Measurements from ENCODE around the gene PCED1A. TPM values are rescaled to one million over a fixed set of nuclear protein-coding genes. Genes with fewer than 3 reads are reported as not detected.
A peak's percentile ranks its signal among the peaks of the same experiment; 100 is the strongest.

PCED1A gene
- total RNA-seq, 1 donor from 2014 or later, result 44.3 TPM

DNA sequence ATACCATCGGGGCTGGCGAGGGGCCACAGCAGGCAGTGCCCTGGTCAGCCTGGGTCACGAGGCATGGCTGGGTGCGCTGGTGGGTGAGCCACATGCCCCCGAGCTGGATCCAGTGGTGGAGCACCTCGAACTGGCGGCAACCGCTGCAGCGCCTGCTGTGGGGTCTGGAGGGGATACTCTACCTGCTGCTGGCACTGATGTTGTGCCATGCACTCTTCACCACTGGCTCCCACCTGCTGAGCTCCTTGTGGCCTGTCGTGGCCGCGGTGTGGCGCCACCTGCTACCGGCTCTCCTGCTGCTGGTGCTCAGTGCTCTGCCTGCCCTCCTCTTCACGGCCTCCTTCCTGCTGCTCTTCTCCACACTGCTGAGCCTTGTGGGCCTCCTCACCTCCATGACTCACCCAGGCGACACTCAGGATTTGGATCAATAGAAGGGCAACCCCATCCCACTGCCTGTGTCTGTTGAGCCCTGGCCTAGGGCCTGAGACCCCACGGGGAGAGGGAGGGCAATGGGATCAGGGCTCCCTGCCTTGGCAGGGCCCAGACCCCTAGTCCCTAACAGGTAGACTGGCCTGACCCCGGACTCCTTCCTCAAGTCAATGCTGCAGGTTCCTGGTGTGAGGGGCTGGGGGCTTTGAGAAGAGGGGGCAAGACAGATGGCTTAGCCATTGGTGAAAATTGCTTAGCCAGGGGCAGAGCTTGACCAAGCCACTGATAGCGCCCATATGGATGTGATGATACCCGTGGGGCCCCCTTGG lies 23.7 kb downstream of the PCED1A start:
- Histone ChIP-seq H3K27me3 (peaks cover 32% of the 10 kb centered on the region), H3K27ac (no peak overlapping the region), H3K4me3 (no peak overlapping the region), H3K36me3 (no peaks in the 10 kb centered on the region), H3K4me1 (no peaks in the 10 kb centered on the region), H3K9me3 (no peaks in the 10 kb centered on the region)
- TF ChIP-seq, protein P1, sequence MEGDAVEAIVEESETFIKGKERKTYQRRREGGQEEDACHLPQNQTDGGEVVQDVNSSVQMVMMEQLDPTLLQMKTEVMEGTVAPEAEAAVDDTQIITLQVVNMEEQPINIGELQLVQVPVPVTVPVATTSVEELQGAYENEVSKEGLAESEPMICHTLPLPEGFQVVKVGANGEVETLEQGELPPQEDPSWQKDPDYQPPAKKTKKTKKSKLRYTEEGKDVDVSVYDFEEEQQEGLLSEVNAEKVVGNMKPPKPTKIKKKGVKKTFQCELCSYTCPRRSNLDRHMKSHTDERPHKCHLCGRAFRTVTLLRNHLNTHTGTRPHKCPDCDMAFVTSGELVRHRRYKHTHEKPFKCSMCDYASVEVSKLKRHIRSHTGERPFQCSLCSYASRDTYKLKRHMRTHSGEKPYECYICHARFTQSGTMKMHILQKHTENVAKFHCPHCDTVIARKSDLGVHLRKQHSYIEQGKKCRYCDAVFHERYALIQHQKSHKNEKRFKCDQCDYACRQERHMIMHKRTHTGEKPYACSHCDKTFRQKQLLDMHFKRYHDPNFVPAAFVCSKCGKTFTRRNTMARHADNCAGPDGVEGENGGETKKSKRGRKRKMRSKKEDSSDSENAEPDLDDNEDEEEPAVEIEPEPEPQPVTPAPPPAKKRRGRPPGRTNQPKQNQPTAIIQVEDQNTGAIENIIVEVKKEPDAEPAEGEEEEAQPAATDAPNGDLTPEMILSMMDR (IDR thresholded peaks at IDR 0.05), result no peak
- DNase-seq, result peak; percentile 59
- intact Hi-C loops (cut with DNase I), result no loop called here
- ATAC-seq, result peak; percentile 6

DNA sequence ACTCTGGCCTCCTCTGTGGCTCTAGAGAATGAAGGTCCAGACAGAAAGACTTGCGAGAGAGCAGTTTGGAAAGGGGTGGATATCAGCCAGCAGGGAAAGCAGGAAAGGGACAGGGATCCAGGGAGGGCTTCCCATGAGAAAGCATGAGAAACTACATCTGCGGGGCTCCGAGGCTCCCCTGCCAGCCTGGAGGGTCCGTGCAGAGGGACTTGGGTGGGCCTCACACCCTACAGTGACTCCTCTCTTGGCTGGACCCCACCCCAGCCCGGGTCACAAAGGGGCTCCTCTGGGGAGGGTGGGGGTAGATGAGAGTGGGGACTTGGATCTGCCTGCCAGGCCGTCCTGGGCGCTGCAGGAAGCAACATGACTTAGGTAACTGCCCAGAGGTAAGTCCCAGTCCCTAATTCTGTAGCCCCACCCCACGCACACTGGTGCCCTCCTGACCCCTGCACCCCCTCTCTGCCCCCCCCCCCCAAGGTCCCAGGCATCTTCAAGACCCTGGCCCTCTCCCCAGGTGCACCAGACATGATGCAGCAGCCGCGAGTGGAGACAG lies 24.3 kb downstream of the PCED1A start, which contains the start of gene TMEM239:
Gene TMEM239, plus strand, starts transcription at position 335 of the 553 bp plus-strand sequence. Its CDS starts 191 bp downstream, at position 526.
- TF ChIP-seq, protein P1 (IDR thresholded peaks at IDR 0.05), result no peak
- intact Hi-C loops (cut with DNase I), result no loop called here
- H3K27me3 ChIP-seq, result peaks cover 27% of the 10 kb centered on the region
- no peaks in the 10 kb centered on the region for H3K4me1 ChIP-seq
- ATAC-seq (no peak), DNase-seq (no peak)
- H3K9me3 ChIP-seq, result no peaks in the 10 kb centered on the region
- no peak within 1 kb of the TSS for H3K4me3 ChIP-seq
- no peaks in the 10 kb centered on the region for H3K36me3 ChIP-seq
- no peak within 1 kb of the TSS for H3K27ac ChIP-seq

DNA sequence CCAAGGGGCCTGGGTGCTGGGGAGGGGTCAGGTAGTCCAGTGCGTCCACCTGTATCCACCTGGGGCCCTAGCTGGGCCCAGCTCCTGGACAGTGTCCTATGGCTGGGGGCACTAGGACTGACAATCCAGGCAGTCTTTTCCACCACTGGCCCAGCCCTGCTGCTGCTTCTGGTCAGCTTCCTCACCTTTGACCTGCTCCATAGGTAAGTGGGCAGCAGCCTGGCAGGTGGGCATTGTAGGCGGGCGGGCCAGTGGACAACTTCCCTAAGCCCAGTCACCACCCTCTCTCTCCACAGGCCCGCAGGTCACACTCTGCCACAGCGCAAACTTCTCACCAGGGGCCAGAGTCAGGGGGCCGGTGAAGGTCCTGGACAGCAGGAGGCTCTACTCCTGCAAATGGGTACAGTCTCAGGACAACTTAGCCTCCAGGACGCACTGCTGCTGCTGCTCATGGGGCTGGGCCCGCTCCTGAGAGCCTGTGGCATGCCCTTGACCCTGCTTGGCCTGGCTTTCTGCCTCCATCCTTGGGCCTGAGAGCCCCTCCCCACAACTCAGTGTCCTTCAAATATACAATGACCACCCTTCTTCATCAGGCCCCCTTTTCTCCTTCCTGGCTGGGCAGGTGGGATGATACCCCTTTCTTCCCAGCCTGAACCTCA lies 25.1 kb downstream of the PCED1A start:
- H3K27me3 ChIP-seq, result peaks cover 25% of the 10 kb centered on the region
- DNase-seq (no peak), ATAC-seq (peak; percentile 20)
- no peaks in the 10 kb centered on the region for H3K36me3 ChIP-seq
- TF ChIP-seq, protein P1 (IDR thresholded peaks at IDR 0.05), result no peak
- no peaks in the 10 kb centered on the region for H3K4me1 ChIP-seq
- intact Hi-C loops (cut with DNase I), result no loop called here
- H3K4me3 ChIP-seq, result no peak overlapping the region
- no peak overlapping the region for H3K27ac ChIP-seq
- no peaks in the 10 kb centered on the region for H3K9me3 ChIP-seq

DNA sequence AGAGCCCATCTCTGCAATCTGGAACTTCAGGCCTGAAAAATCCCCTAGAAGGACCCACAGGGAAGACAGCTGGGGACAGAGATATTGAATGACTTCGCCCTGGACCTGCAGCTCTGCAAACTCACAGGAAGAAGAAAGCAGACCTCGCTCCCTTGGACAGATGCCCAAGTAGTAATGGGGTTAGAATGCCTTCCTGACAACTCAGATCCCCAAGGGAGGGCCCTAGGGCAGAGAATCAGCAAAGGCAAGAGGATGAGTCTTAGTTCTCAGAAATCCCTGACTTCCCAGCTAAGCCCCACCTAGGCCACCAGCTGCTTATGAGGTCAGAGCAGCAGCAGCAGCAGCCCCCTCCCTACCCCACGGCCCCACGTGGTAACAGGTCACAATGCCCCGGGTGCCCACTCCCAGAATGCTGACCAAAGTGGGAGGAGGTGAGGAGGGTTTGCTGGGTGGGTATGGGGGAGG lies 25.8 kb downstream of the PCED1A start, which contains the start of gene C20orf141:
Gene C20orf141, plus strand, starts transcription at position 401 of the 465 bp plus-strand sequence. CDS start 198 bp downstream, outside the sequence.
- intact Hi-C loops (cut with DNase I), result no loop called here
- no peak for DNase-seq

DNA sequence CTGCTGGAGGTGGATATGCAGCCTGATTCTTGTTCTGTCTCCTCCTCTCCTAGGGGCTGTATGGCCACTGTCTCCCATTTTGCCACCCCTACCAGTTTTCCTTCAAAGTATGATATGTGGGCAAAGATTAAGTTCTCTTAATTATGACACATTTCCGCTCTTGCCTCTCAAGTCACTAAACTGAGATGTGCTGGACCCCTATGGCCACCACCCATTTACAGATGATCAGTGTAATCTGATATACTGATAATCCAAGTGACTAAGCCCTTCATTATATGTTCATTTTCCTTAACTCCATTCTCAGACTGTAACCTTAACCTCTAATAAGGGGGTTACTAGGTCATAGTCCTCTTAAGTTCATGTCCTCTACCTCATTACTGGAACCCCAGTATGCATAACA lies 26.4 kb downstream of the PCED1A start:
- Histone ChIP-seq H3K27me3 (peaks cover 18% of the 10 kb centered on the region), H3K9me3 (no peaks in the 10 kb centered on the region), H3K27ac (no peak overlapping the region), H3K36me3 (no peaks in the 10 kb centered on the region), H3K4me1 (no peaks in the 10 kb centered on the region), H3K4me3 (no peak overlapping the region)
- TF ChIP-seq, protein P1 (IDR thresholded peaks at IDR 0.05), result no peak
- ATAC-seq (no peak), DNase-seq (no peak)
- intact Hi-C loops (cut with DNase I), result no loop called here

More for the DNA sequence above, 25.8 kb downstream of the PCED1A start, which contains the start of gene C20orf141:
- no peak for ATAC-seq
- TF ChIP-seq, protein P1 (IDR thresholded peaks at IDR 0.05), result no peak
- Histone ChIP-seq H3K27ac (no peak within 1 kb of the TSS), H3K9me3 (no peaks in the 10 kb centered on the region), H3K36me3 (no peaks in the 10 kb centered on the region), H3K4me1 (no peaks in the 10 kb centered on the region), H3K27me3 (peaks cover 23% of the 10 kb centered on the region), H3K4me3 (no peak within 1 kb of the TSS)

Data from upper lobe of right lung (tissue), 1 donor.